Activated CD4-positive, alpha-beta T cell treated with anti-CD3 and anti-CD28 coated beads for 36 hours (primary cell): ENCODE results near the gene CAPZB. TPM values are rescaled to one million over a fixed set of nuclear protein-coding genes. Genes with fewer than 3 reads are reported as not detected.

Experiments
- ATAC-seq: fragments of 200-7000 bp; cut with Tn5 transposase; one replicate; pipeline ENCODE4 v1.10.0; 2021; ENCODE audit warnings: mild to moderate bottlenecking, moderate library complexity
- CTCF ChIA-PET: fragments of 350-600 bp; sonication (Branson Sonifier 250); formaldehyde crosslinking; loops from one replicate; lab custom pipeline; 2021; ENCODE audit warnings: antibody characterized with exemption; lab: Charles Lee
- POLR2A ChIA-PET: fragments of 350-600 bp; sonication (Branson Sonifier 250); formaldehyde crosslinking; loops from one replicate; lab custom pipeline; 2021; ENCODE audit warnings: antibody characterized with exemption, inconsistent platforms; lab: Charles Lee
- DNase-seq: peaks from one replicate; pipeline ENCODE4 v3.0.0-alpha.2; 2020
- H3K27ac Mint-ChIP-seq: one replicate; pipeline ENCODE4 v1.8.0; 2021; ENCODE audit warnings: mixed read lengths
- H3K27me3 Mint-ChIP-seq: one replicate; pipeline ENCODE4 v1.8.0; 2021; ENCODE audit warnings: mixed read lengths
- H3K36me3 Mint-ChIP-seq: one replicate; pipeline ENCODE4 v1.8.0; 2021; ENCODE audit warnings: low read depth, mixed read lengths
- H3K4me1 Mint-ChIP-seq: one replicate; pipeline ENCODE4 v1.8.0; 2021; ENCODE audit warnings: mixed read lengths
- H3K4me3 Mint-ChIP-seq: one replicate; pipeline ENCODE4 v1.8.0; 2021; ENCODE audit warnings: mild to moderate bottlenecking, moderate library complexity, mixed read lengths
- H3K9me3 Mint-ChIP-seq: one replicate; pipeline ENCODE4 v1.8.0; 2021; ENCODE audit warnings: low read depth, mixed read lengths
- intact Hi-C, 2 experiments: fragments of 100-400 bp; cut with DNase I in 1 of 2; cut with micrococcal nuclease in 1 of 2; formaldehyde crosslinking; loops; one replicate each; pipeline versions ENCODE4 v1.14.2 to v1.15.1; 2022 to 2024; cut with DNase I, micrococcal nuclease
- total RNA-seq, 2 experiments: library from RNA; stranded (reverse); gene quantifications; one replicate each; pipeline ENCODE4 v1.2.3, GENCODE V29; 2021

The CAPZB gene
- total RNA-seq, 2 experiments from 2014 or later, result 320 to 346 TPM

DNA sequence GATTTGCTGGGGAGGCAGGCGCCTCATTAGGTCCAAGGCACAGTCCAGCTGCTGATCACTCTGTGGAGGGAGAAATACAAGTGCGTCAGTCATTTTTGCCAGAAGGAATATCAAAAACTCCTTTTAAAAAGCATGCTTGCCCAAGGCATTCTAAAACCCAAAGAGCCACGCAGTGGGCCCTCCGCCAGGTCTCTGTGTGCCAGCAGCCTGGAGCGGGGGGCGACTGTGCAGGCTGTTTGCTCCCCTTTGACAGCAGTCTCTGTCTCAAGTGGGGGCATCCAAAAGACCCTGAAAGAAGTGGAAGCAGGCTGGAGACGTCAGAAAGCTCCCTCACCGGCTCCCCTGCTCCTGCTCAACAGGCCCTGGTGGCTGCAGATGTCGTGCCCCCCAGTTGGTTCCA is 65.6 kb downstream of the CAPZB start:
- Mint-ChIP-seq H3K27ac (peak overlapping the region; percentile 39), H3K36me3 (peaks cover 22% of the 10 kb centered on the region), H3K4me1 (peaks cover 68% of the 10 kb centered on the region), H3K27me3 (no peaks in the 10 kb centered on the region), H3K4me3 (no peak overlapping the region), H3K9me3 (no peaks in the 10 kb centered on the region)
- no peak for DNase-seq
- no peak for ATAC-seq
- ChIA-PET CTCF (interaction anchor here (0.6 kb wide), 1 partner anchor 27 kb away, joined by 3 read pairs; no protein-coding TSS in a partner anchor), POLR2A (no interaction called here)
- intact Hi-C loops, result no loop called here

DNA sequence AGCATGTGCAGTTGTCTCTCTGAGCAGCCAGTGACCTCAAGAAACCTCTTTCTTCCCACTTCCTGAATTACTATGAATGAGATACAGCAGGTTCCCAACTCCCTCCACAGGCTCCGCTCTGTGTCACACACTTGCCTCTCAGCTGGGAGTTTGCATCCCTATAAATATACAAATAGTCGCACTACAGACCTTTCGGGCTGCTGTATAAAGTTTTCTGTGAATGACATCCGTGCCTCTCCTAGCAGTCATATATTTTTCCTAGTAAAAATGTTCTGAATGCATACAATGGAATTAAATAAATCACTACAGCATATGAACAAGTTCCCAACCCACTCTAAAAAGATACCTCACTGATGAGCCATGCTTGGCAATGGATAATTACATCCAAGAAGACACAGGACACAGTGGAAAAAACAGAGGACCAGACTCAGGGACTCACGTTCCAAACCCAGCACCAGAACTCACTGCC is 66.8 kb downstream of the CAPZB start:
- ATAC-seq, result no peak
- DNase-seq, result no peak
- intact Hi-C loops, result no loop called here
- POLR2A ChIA-PET, result no interaction called here
- no peak overlapping the region for H3K4me3 Mint-ChIP-seq
- no peaks in the 10 kb centered on the region for H3K27me3 Mint-ChIP-seq
- H3K36me3 Mint-ChIP-seq, result peaks cover 22% of the 10 kb centered on the region
- H3K9me3 Mint-ChIP-seq, result no peaks in the 10 kb centered on the region
- peak overlapping the region; percentile 68 for H3K27ac Mint-ChIP-seq
- H3K4me1 Mint-ChIP-seq, result peaks cover 59% of the 10 kb centered on the region
- CTCF ChIA-PET, result no interaction called here

DNA sequence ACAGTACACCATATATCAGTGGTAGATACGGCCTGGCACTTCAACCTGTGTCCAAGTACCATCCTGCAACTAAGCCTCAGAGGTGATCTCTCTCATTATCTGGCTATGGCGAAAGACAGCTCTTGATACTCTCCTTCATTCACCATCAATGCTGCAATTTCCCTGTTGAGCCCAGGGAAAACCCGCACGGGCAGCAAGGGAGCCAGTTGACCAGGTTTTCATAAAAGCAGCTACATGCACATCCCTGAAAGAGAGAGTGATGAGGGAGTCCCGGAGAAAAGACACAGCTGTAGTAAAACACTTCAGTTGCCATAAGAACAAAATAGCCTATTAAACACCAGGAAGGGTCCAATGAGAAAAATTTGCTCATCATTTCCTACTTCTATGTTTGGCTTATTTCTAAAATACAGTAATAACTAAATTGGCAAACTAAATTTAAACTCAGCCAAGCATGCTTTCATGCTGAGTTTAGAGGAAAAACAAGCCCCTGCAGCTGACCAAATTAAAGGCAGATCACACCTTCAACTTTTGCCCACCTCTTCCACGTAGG is 68.3 kb downstream of the CAPZB start:
- Mint-ChIP-seq H3K27ac (no peak overlapping the region), H3K9me3 (no peaks in the 10 kb centered on the region), H3K4me3 (no peak overlapping the region), H3K36me3 (peaks cover 25% of the 10 kb centered on the region), H3K4me1 (peaks cover 51% of the 10 kb centered on the region), H3K27me3 (no peaks in the 10 kb centered on the region)
- DNase-seq (no peak), ATAC-seq (no peak)
- intact Hi-C loops, result no loop called here
- POLR2A ChIA-PET, result interaction anchor here (0.8 kb wide), 1 partner anchor 11 kb away, joined by 3 read pairs; no protein-coding TSS in a partner anchor
- CTCF ChIA-PET, result interaction anchor here (0.6 to 1.8 kb wide), 4 partner anchors 12 to 167 kb away, joined by 3 to 7 read pairs (median 4); no protein-coding TSS in a partner anchor

DNA sequence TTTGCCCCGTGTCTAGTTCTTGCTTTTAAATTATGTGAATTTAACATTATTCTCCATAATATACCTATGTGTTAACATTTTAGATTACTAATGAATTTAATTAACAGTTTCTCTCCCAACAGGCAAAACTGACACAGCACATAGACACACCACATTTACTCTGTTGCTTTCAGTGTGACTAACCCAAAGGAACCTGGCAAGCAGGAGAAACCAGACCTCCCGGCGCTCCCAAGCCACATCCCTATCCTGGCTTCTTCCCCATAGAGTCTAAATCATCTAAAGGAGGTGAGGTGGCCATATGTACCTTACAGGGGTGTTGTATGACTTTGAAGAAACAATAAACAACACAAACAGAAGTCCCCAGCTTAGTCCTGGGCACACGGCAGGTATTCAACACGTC is 69.2 kb downstream of the CAPZB start:
- no peak for DNase-seq
- ATAC-seq, result no peak
- H3K27ac Mint-ChIP-seq, result peak overlapping the region; percentile 42
- no peak overlapping the region for H3K4me3 Mint-ChIP-seq
- POLR2A ChIA-PET, result no interaction called here
- peaks cover 50% of the 10 kb centered on the region for H3K4me1 Mint-ChIP-seq
- intact Hi-C loops, result no loop called here
- H3K27me3 Mint-ChIP-seq, result no peaks in the 10 kb centered on the region
- H3K9me3 Mint-ChIP-seq, result no peaks in the 10 kb centered on the region
- CTCF ChIA-PET, result interaction anchor here (0.6 to 1.8 kb wide), 4 partner anchors 11 to 168 kb away, joined by 3 to 7 read pairs (median 4); no protein-coding TSS in a partner anchor
- H3K36me3 Mint-ChIP-seq, result peaks cover 27% of the 10 kb centered on the region

DNA sequence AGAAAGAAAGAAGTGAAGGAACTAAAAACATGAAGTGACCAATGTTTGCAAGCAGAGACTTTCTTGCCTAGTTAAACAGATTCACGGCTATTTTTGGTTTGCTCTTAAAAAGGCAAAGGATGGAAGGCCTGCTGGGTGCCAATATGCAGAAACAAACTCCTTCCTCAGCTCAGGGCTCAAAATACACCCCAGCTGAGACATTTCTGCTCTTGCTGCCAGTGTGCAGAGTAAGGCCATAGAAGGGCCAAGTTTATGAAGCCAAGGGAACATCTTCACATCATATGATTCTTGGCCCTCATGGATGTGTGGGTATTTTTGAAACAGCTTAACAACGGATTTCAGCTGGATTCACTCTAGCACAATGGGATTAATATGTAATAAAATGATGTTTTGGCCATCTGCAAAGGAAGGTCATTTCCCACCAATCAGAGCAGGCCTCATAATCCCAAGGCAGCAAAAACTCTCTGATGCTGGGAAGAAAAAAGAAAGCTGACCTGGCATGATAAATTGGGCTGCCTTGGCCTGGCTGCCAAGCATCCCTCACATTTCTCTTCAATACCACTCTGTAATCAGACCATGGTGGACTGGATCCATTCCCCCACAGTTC is 70.7 kb downstream of the CAPZB start:
- Mint-ChIP-seq H3K4me3 (no peak overlapping the region), H3K27me3 (no peaks in the 10 kb centered on the region), H3K9me3 (no peaks in the 10 kb centered on the region), H3K27ac (no peak overlapping the region), H3K36me3 (peaks cover 27% of the 10 kb centered on the region), H3K4me1 (peaks cover 60% of the 10 kb centered on the region)
- CTCF ChIA-PET, result interaction anchor here (0.6 to 1.0 kb wide), 4 partner anchors 12 to 291 kb away, joined by 3 to 4 read pairs (median 3); no protein-coding TSS in a partner anchor
- POLR2A ChIA-PET, result no interaction called here
- no peak for ATAC-seq
- no peak for DNase-seq
- intact Hi-C loops, result loop anchor here in 1 of 2 experiments (1.0 kb wide), 1 partner anchor 297 kb away; no protein-coding TSS in a partner anchor

DNA sequence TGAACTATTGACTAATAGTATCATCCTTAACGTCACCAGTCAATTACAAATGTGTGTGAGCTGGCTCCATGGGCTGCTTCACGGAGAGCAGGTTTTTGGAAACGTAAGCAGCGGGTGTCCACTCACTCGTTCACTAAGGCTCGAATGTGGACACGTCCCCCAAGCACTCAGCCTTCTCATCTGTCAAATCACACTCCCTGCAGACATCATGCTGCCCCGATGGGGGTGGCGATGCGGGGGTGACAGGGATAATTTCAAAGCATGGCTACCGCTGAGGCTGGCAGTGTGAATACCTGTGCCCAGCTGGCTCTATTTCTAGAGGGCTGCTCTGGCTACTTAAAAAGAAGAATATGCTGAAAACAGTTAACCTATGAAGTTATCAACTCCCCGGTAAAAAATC is 71.3 kb downstream of the CAPZB start:
- ChIA-PET CTCF (interaction anchor here (0.5 to 1.2 kb wide), 3 partner anchors 16 to 46 kb away, joined by 3 to 4 read pairs (median 4); no protein-coding TSS in a partner anchor), POLR2A (no interaction called here)
- intact Hi-C loops, result no loop called here
- DNase-seq, result no peak
- H3K27me3 Mint-ChIP-seq, result no peaks in the 10 kb centered on the region
- no peak overlapping the region for H3K4me3 Mint-ChIP-seq
- no peak overlapping the region for H3K27ac Mint-ChIP-seq
- no peaks in the 10 kb centered on the region for H3K9me3 Mint-ChIP-seq
- no peak for ATAC-seq
- H3K36me3 Mint-ChIP-seq, result peaks cover 22% of the 10 kb centered on the region
- peaks cover 58% of the 10 kb centered on the region for H3K4me1 Mint-ChIP-seq

DNA sequence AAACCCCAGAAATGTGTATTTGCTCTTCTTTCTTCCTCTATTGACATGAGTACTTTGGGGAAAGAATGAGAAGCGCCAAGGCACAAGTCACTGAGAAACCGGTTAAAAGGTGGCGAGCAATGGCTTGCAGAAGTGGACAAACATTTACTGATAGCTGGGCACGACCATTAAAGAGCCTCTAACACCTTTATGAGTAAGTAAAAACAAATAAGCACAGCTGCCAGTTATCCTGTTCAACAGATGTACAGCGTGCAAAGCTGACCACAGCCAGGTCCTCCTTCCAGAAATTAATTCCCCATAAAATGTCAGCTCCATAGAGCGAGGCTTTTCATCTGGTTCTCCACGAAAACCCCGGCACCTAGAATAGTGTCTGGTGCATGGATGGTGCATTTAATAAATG is 72.7 kb downstream of the CAPZB start:
- Mint-ChIP-seq H3K27me3 (no peaks in the 10 kb centered on the region), H3K4me1 (peaks cover 58% of the 10 kb centered on the region), H3K9me3 (no peaks in the 10 kb centered on the region), H3K4me3 (no peak overlapping the region), H3K27ac (no peak overlapping the region), H3K36me3 (peaks cover 12% of the 10 kb centered on the region)
- intact Hi-C loops, result no loop called here
- POLR2A ChIA-PET, result no interaction called here
- DNase-seq (no peak), ATAC-seq (no peak)
- CTCF ChIA-PET, result interaction anchor here (0.6 to 1.0 kb wide), 3 partner anchors 33 to 325 kb away, joined by 3 to 4 read pairs (median 3); no protein-coding TSS in a partner anchor

DNA sequence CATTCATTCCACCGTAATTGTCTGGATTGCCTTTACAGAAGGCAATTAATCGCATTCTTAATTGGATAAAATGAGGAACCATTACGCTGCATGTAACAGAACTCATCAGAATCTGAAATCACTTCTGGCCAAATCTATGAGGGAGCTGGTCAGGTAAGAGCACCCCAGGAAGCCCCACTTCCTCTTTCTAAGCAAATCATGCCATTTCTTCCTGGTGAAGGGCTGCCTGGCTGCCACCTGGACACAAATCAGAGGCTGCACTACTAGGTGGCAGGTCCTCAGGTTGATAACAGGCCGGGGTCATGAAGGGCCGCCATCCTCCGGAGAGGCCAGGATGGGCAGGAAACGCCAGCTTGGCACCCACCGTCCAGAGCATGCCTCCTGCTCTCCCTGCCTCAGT is 73.7 kb downstream of the CAPZB start:
- no peak for DNase-seq
- Mint-ChIP-seq H3K36me3 (peaks cover 7% of the 10 kb centered on the region), H3K27ac (no peak overlapping the region)

DNA sequence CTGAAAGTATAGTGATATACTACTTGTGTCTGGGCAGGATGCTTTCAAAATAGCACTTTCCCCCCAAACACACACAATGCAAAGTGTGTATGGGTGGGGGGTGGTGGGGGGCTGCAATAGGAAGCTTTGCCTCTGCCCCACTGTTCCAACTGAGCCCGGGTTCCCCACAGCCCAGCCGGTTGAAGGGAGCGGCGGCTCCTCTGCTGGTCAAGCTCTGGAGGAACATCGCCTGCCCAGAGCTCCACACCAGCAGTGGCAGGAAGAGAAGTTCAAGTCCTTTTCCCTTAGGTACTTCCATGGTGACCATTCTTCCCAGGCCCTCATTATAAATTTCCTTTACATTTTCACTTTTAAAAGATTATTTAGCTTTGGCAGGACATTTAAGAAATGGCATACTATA is 74.9 kb downstream of the CAPZB start:
- H3K9me3 Mint-ChIP-seq, result no peaks in the 10 kb centered on the region
- intact Hi-C loops, result no loop called here
- CTCF ChIA-PET, result interaction anchor here (0.7 to 1.0 kb wide), 4 partner anchors 10 to 64 kb away, joined by 3 read pairs; no protein-coding TSS in a partner anchor
- no peak overlapping the region for H3K4me3 Mint-ChIP-seq
- POLR2A ChIA-PET, result interaction anchor here (0.8 to 0.9 kb wide), 2 partner anchors 72 to 77 kb away, joined by 3 to 4 read pairs; no protein-coding TSS in a partner anchor
- no peak for DNase-seq
- ATAC-seq, result no peak
- H3K4me1 Mint-ChIP-seq, result peaks cover 66% of the 10 kb centered on the region
- no peaks in the 10 kb centered on the region for H3K27me3 Mint-ChIP-seq
- no peak overlapping the region for H3K27ac Mint-ChIP-seq
- peaks cover 7% of the 10 kb centered on the region for H3K36me3 Mint-ChIP-seq

More for the DNA sequence above, 73.7 kb downstream of the CAPZB start:
- Mint-ChIP-seq H3K9me3 (no peaks in the 10 kb centered on the region), H3K4me1 (peaks cover 58% of the 10 kb centered on the region), H3K27me3 (no peaks in the 10 kb centered on the region), H3K4me3 (no peak overlapping the region)
- intact Hi-C loops, result no loop called here
- no peak for ATAC-seq
- CTCF ChIA-PET, result interaction anchor here (1.0 kb wide), 2 partner anchors 12 to 240 kb away, joined by 3 read pairs; no protein-coding TSS in a partner anchor
- POLR2A ChIA-PET, result no interaction called here

DNA sequence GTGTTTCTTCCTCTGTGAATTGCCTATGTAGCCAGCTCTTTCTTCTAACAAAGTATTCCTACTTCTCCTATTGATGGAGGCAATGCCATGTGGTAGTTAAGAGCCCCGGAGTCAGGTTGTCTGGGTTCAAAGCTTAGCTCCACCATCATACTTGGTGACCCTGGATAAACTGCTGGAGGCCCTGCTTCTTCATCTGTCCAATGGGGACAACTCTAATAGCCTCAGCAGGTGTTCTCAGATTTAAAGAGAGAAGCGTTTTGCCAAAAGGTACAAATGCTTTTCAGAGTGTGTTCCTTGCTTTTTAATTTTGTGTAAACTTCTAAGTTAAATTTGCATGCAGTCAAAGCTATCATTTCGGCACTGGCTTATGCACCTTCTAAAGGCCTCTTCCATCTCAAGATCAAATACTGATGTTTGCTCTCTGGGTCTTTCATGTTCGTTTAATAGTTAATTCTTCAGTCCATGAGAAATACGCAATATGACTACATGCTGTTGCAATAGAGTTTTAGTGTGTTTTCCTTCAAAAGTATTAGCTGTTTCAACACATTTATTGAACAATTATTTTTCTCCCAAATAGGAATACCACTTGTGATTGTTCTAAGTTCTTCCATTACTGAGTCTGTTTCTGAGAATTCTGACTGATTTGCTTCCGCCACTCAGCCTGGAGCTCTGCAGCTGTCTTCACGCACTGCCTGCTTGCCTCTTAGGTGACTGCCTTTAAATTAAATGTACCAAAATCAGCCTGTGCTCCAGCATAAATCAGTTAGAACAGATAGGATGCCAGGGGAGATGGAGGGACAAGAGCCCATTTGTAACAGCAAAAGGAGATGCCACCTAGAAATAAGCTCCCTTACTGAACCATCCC is 75.6 kb downstream of the CAPZB start:
- peaks cover 10% of the 10 kb centered on the region for H3K36me3 Mint-ChIP-seq
- intact Hi-C loops, result no loop called here
- ATAC-seq (no peak), DNase-seq (no peak)
- H3K4me3 Mint-ChIP-seq, result no peak overlapping the region
- ChIA-PET POLR2A (interaction anchor here (0.8 to 0.9 kb wide), 2 partner anchors 73 to 78 kb away, joined by 3 to 4 read pairs; no protein-coding TSS in a partner anchor), CTCF (interaction anchor here (0.7 to 1.1 kb wide), 4 partner anchors 9 to 65 kb away, joined by 3 read pairs; no protein-coding TSS in a partner anchor)
- H3K4me1 Mint-ChIP-seq, result peaks cover 65% of the 10 kb centered on the region
- H3K9me3 Mint-ChIP-seq, result no peaks in the 10 kb centered on the region
- H3K27me3 Mint-ChIP-seq, result no peaks in the 10 kb centered on the region
- no peak overlapping the region for H3K27ac Mint-ChIP-seq
